GM19463 (cell line): ENCODE results near the gene CNOT3.

Source experiments
- ATAC-seq: cut with Tn5 transposase; IDR thresholded peaks from one replicate; pipeline ENCODE4 v1.9.1; 2021; ENCODE audit warnings: mild to moderate bottlenecking, moderate library complexity; ENCODE audit not compliant: unreplicated experiment

The CNOT3 gene

DNA sequence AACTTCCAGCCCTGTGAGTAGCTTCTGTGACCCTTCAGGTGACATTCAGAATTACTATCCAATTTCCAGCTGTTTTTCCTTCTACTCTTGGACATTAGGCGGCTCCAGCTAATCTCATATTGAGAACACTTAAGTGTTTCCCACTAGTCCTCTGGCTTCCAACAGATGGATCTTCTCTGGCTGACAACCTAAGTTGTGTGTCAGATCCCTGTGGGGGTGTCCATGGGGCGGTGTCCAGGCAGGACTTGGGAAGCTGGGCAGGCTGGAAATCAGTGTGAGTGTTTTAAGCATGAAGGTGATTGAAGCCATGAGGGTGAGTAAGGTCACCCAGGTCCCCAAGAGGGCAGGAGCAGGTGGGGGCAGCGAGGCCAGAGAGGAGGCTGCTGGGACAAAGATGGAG is 10.1 kb downstream of the CNOT3 start:
- no peak for ATAC-seq

DNA sequence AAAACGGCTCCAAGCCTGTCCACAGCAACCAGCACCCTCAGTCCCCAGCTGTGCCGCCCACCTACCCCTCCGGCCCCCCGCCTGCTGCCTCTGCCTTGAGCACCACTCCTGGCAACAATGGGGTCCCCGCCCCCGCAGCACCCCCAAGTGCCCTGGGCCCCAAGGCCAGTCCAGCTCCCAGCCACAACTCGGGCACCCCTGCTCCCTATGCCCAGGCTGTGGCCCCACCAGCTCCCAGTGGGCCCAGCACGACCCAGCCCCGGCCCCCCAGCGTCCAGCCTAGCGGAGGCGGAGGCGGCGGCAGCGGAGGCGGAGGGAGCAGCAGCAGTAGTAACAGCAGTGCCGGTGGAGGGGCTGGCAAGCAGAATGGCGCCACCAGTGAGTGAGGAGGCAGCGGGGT is 10.6 kb downstream of the CNOT3 start:
- ATAC-seq = no peak

DNA sequence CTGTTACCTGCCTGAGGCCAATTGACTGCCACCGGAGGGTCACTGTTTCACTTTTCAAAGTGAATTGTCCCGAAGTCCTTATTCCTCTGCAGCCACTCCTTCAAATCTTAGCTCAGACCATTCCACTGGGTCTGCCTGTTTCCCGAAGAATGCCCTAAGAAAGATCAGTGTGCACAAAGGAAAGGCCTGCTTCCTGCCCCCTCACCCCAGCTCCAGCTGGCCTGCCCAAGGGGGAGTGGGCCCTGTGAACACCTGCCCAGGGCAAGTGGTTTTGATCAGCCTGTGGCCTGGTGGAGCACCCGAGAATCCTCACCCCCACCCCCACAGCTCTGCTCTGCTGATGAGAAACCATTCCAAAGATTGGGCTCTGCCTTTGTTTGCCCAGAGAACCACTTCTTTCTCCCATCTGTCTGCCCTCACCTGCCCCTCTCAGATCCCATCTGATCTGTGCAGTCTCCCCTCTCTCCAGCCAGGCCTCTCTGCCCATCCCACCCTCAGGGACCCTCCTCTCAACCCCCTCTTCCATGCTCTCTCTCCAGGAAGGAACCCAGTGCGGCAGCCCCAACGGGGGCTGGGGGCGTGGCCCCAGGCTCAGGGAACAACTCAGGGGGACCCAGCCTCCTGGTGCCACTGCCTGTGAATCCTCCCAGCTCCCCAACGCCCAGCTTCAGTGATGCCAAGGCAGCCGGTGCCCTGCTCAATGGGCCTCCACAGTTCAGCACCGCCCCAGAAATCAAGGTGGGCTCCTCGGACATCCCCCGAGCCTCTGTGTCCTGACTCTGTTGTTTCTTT is 11.7 kb downstream of the CNOT3 start:
- no peak for ATAC-seq

DNA sequence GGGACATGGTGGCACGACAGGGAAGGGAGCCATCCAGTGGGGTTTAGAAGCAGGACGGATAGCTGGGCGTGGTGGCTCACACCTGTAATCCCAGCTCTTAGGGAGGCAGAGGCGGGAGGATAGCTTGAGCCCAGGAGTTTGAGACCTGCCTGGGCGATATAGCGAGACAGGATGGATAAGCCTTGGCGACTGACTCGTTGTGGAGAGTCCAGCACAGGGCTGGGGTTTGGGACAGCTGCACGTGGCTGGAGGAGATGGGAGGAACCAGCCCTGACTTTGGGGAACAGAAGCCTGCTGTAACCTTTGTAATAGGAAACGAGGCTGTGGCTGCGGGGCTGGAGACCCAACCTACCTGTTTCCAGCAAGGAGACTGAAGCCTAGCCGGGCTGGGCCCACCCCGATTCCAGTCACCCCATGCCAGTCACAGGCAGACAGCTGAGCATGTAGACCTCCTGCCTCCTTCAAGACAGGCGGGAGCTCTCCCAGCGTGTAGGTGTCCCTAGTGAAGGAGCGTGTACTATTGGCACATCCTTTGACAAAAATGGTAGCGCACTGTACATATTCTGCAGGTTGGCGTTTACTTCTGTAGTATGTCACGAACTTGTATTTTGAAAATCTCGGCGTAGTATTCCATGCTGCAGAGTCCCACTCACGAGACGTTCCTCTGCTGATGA is 13.9 kb downstream of the CNOT3 start:
- no peak for ATAC-seq

DNA sequence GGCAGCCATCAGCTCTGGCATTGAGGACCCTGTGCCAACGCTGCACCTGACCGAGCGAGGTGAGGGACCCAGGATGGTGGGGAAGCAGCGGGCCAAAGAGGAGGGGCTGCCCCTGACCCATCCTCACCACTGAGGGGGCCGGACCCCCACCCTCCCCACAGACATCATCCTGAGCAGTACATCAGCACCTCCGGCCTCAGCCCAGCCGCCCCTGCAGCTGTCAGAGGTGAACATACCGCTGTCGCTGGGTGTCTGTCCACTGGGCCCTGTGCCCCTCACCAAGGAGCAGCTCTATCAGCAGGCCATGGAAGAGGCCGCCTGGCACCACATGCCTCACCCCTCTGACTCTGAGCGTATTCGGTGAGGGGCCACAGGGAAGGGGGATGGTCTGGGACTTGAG is 14.7 kb downstream of the CNOT3 start:
- ATAC-seq = no peak

DNA sequence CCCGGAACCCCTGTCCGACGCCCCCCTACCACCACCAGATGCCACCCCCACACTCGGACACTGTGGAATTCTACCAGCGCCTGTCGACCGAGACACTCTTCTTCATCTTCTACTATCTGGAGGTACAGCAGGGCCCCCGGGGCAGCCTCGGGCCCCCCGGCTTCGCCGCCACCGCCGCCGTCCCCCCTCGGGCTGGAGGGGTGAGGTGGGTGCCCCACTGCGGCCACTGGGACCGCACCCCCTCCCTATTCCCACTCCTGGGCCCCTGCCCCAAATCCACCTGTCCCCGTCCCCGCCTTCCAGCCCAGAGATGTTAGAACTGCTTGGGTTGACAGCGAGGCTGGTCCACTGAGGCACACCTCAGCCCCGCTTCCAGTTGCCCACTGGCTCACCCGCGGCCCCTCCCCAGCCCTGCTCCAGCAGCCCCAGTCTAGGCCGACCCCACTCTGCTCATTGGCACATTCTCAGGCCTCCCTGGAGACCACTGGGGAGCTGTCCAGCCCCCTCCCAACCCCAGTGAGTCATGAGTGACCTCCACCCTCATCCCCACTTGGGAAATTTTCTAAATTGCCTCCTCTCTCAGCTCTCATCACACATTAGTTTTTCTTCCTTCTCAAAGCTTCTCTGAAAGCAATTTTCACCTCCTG is 15.4 kb downstream of the CNOT3 start:
- no peak for ATAC-seq

DNA sequence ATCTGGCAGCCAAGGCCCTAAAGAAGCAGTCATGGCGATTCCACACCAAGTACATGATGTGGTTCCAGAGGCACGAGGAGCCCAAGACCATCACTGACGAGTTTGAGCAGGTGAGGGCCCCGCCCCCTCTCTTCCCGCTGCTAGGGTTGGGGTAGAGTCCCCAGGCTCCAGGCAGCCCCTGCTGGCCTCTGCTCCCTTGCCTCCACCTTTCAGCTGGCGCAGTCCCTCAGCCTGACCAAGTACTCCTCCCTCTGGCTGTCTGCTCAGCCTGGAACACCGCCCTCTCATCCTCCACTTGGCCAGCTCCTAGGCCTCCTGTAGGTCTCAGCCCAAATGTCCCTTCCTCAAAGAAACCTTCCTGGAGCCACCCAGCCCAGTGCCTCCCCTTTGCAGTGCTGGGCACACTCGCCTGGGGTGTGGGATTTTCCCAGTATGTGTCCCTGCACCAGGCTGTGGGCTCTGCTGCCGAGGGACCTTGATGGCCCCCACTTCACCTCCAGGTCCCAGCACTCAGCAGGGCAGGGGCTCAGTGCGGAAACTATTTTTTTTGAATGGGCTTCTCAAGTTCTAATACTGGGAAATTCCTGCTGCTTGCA is 16.3 kb downstream of the CNOT3 start:
- ATAC-seq = no peak

DNA sequence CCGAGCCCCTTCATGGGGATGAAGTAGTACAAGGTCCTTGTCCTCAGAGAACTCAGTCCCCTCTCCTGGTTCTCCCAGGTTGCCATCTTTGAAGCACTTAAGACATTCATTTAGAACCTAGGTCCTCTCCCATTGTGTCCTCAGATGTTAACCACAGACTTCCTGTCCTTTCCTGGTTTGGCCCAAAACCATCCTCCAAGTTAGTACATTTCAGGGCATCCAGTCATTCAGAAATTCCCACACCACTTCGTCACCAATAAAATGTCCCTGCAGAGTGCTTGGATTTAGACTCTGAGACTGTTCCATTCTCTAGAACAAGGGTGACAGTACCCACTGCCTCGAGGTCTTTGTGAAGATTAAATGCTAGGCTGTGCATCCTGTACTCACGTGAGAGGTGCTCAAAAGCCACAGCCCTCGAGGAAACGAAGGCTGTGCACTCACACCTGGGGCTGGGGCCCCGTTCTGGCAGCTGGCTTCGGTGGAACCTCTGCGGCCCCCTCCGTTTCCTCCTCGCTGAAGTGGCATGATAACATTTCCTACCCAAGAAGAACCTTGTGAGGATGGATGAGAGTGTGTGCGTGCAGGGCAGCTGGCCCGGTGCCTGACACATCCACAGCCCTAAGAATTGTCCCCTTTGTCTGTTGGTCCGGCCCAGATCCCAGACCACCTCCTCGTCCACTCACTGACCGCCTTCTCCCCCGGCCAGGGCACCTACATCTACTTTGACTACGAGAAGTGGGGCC is 17.2 kb downstream of the CNOT3 start:
- no peak for ATAC-seq

DNA sequence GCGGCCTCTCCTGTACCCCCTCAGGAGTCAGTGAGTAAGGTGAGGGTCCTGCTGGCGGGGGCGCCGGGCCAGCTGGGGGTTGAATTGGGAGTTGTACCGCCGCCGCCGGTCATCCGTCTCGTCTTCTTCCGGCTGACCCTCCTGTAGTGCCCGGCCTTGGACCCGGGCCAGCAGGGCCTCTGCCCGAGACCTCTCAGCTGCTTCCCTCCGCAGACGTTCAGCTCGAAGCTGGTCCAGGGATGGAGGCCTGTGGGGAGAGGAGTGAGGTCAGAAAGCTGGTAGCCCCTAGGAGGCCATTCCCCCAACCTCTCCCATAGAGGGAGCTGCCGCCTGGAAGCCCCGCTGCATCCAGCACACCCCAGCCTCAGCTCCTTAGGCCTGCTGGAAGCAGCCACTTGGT is 18.1 kb downstream of the CNOT3 start:
- ATAC-seq = no peak

DNA sequence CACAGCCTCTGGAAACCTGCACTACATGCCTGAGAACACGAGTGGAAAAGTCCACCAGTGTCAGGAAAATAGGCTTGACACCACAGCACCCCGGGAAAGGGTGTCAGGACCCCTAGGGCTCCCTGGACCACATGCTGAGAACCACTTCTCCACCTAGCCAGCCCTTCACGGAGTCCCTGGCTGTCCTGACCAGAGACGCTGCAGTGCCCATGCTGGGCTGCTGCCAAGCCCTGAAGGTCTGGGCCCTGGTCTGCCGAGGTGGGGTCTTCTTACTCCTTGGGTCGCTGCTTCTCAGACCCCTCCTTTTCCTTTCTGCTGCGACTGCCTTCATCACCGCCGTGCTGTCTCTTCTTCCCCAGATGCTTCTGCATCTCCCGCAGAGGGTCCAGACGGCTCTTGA is 18.9 kb downstream of the CNOT3 start:
- no peak for ATAC-seq

DNA sequence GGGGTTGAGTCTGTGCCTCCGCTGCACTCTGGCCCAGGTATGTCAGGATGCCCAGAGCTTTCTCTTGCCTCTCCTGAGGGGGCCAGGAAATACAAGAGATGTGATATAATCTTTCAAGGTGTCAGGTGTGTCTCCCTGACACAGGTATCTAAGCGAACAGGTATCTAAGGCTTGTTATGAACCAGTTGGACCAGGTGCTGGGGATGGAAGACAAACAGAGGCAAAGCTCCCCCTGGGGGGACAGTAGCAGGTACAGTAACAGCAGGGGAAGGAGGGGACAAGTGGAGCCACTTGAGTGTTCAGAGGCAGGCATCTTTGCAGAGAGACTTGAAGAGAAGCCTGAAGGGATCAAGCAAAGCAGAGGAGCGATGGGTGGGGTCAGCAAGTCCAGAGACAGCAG is 19.4 kb downstream of the CNOT3 start:
- no peak for ATAC-seq

DNA sequence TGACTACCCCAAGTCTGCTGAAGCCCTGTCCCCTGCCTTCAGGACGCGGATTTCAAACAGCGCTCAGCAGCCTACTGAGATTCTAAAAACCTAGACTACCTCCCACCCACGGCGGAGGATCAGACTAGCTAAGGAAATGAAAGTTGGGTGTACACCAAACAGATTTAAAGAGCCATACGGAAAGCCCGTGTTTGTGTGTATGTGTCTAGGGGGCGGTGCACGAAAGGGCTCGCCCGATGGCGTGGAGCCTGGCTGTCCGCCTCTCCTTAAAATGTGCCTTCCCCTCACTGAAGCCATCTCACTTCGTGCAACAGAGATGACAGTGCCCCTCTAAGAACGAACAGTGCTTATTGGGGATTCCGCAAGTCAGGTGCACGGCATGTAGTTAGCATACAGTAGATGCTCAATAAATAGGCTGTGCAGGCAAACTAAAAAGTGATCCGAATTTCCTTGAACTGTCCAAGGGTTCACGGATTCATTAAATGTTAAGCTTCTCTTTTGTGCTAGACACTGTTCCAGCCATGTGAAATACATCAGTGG is 21.3 kb downstream of the CNOT3 start:
- no peak for ATAC-seq

DNA sequence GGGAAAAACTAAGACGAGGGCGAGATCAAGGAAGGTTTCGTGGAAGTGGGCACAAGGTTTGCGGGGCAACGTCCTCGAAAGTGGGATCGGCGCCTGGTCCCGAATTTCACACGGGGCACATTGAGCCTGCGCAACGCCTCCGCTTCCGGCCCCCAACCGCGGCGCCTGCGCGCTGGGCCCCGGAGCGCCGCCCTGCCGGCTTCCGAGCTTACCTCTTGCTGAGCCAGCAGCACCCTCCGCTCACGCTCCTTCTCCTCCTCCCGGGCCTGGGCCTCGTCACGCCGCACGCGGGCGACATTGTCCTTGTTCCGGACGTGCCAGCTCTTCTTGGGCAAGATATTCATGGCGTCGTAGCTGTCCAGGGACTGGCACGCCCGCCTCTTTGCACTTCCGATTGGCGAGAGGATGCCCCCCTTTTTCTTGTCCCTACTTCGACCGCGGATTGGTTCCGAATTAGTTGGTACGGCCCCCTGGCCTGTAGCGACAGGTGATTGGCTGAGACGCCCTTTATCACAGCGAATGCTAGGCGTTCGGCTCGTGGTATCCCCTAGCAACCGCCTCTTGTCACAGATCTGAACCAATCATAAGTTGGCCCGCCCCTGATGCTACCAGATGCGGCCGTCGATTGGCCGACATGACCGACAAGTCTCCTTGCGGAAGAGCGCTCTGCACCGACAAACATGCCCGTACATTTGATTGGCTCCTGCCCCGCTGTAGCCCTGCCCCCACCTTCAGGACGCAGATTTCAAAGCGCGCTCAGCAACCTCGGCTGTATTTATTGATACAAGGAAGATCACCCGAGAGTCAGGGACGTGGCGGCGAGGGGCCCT is 22.0 kb downstream of the CNOT3 start, which contains the start of gene LENG1:
TSS of gene LENG1 (minus strand) at position 370 of the 830 bp plus-strand sequence. CDS start at position 344, 26 bp downstream.
- peak; percentile 91 for ATAC-seq

DNA sequence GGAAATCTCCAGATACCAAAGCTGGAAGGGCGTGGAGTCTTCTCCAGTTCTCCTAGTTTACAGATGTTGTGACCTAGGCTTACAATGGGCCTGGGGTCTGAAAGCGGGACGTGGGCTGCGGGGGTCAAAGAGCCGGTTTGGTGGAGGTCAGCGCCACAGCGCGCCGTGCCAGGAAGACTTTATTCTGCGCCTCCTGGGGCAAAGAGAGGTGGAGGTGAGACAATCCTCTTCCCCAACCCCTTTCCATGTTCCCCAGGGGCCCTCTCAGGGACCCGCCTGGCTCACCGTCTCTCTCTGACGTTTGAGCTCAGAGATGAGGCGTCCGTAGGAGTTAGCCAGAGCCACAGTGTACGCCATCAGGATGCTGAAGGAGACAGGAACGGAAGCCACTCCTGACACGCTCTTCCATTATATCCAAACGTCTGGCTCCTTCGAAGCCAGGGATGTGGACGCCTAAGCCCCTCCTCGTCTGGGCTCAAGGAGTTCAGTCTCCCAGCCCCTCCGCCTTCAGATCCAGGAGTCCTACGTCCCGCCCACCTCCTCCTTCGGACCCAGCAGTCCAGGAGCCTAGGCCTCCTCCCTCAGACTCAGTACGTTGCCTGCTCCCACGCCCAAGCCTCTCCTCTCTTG is 22.7 kb downstream of the CNOT3 start:
- no peak for ATAC-seq

DNA sequence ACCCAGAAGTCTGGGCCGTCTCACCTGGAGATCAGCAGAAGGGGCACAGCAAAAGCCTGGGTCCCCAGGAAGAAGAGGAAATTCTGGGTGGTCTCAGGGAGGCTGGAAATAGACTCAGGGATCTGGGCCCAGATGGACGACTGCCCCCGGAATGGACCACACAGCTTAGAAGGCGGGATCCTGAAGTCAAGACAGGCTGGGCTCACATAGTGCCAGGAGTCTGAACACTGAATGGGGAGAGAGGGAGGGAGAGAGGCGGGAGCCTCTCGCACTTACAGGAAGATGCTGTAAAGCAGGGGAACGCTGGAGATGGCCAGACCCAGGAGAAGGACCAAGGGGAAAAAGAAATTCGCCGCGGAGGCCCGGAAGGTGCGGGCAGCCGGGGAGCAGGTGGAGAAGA is 23.3 kb downstream of the CNOT3 start:
- no peak for ATAC-seq

DNA sequence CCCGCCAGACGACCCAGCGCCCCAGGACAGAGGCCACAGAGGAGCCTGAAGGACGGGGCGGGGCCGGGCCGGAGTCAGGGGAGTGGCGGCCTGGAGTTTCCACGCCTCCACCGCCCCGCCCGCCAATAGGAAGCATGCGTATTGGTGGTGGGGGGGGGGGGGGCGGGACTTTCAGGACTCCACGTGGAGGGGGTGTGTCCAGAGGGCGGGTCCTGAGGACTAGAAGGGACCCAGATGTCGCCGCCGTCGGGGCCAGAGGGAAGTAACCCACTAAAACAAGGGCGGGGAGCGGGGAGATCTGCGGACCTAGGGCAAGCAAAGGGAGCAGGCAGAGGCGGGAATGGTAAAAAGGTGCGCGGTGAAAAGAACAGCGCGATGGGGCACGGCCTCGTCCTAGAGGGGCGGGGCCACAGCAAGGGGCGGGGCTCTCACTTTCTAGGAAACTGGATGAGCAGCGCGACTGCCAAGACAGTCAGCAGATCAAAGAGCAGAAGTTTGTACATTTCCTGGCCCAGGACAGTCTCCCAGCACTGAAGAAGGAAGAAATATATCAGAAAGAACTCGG is 24.8 kb downstream of the CNOT3 start:
- ATAC-seq = no peak

DNA sequence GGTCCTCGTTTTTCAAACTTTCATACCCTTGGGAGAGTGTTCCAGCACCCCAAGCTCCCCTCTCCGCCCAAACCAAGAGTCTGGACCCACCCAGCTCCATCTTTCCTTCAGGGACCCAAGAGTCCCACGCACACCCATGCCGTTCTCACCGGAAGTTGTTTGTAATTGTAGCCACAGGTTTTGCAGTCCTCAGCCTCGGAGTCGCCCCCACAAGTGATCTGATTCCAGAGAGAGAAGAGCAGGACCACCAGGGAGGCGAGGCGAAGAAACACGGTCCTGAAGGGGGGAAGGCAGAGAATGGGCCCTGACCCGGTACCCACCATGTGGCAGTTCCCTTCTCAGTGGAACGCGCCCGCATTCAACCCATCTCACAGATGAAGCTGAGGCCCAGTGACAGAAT is 25.3 kb downstream of the CNOT3 start:
- no peak for ATAC-seq

DNA sequence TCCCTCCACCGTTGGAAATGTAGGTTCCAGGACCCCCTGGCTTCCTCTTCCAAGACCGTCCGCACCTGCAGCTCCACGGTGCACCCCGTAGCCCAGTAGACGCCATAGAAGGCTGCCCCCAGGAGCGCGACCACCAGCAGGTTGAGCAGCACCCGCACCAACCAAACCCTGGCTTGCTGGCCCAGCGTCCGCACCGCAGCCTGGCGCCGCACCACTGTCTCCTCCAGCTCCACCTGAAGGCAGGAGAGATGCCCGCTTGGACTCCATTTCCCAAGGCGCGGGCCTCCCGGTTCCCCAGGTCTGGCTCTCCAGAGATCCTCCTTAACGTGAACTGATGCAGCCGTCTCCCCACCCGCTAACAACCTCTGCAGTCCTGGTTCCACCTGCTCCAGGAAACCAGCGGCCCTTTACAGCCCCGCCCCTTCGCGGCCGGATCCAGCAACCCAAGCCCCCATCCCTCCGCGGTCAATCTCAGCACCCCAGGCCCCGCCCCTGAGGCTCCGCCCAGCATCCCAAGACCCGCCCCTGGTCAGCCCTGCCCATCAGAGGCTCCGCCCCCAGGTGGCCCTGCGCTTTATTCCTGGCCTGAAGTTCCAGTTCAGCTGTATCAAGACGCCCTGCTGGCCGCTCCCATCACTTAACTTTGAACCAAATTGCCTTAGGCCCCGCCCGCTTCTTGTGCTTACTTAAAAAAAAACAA is 27.0 kb downstream of the CNOT3 start:
- no peak for ATAC-seq
